Thyroid gland (tissue), 4 donors: ENCODE data around the gene IL6. TPM values are rescaled to one million over a fixed set of nuclear protein-coding genes. Genes with fewer than 3 reads are reported as not detected.
"Not testable (repeated sequence)": the region's sequence is repeated elsewhere in the genome, so short reads cannot be mapped to it uniquely, and the experiment has no call there.

Source experiments
- DNase-seq, 2 donors: peaks; one replicate each; pipeline ENCODE4 v3.0.0-alpha.2; 2019
- H3K27ac ChIP-seq, 3 donors: fragments of 200-600 bp; sonication (generic); 1 replicate in 2 of 3; 2 replicates in 1 of 3; pipeline ENCODE4 v1.5.1; 2016 to 2019; ENCODE audit warnings: mild to moderate bottlenecking in 1 of 3, moderate library complexity in 1 of 3
- H3K27me3 ChIP-seq: fragments of 200-600 bp; sonication (generic); one replicate; pipeline ENCODE4 v1.5.1; 2019
- H3K36me3 ChIP-seq, 2 donors: fragments of 200-600 bp; sonication (generic); one replicate each; pipeline ENCODE4 v1.5.1; 2016 to 2019
- H3K4me1 ChIP-seq, 2 donors: fragments of 200-600 bp; sonication (generic); one replicate each; pipeline ENCODE4 v1.5.1; 2017 to 2019
- H3K4me3 ChIP-seq, 3 donors: fragments of 200-600 bp; sonication (generic); replicated peaks in 1 of 3; 1 replicate in 2 of 3; 2 replicates in 1 of 3; pipeline ENCODE4 v1.5.1; 2016; ENCODE audit warnings: mild to moderate bottlenecking in 1 of 3
- H3K9me3 ChIP-seq: fragments of 200-600 bp; sonication (generic); one replicate; pipeline ENCODE4 v1.5.1; 2017
- CTCF ChIP-seq, 6 experiments: fragments of 200-600 bp in 3 of 6; fragments of 450-650 bp in 3 of 6; sonication (generic) in 3 of 6; IDR thresholded peaks; one replicate each; pipeline ENCODE4 v1.5.1; 2016 to 2019; ENCODE audit warnings: antibody characterized with exemption in 6 of 6, mild to moderate bottlenecking in 2 of 6, inconsistent platforms in 1 of 6, moderate library complexity in 1 of 6
- POLR2A ChIP-seq, 2 donors: fragments of 450-650 bp; IDR thresholded peaks; one replicate each; pipeline ENCODE4 v1.6.1; 2017; ENCODE audit warnings: antibody characterized with exemption in 2 of 2, mild to moderate bottlenecking in 2 of 2, moderate library complexity in 1 of 2
- WGBS, 2 donors: methylation state at CpG; one replicate each; pipeline ENCODE4 v1.1.5; 2017; 5-methylcytosine and 5-hydroxymethylcytosine counted together
- intact Hi-C: fragments of 100-400 bp; cut with DNase I; formaldehyde crosslinking; loops from one replicate; pipeline ENCODE4 v1.15.1; 2023
- total RNA-seq, 4 donors: library from RNA; depleted of rRNA; stranded (reverse); fragments of >200 nt; gene quantifications; one replicate each; pipeline ENCODE4 v1.2.3, GENCODE V29; 2016

The IL6 gene
- total RNA-seq, 4 donors from 2014 or later: 0.78 to 10.9 (median 3.7) TPM

GRCh38 chr7:22681852-22682657 is 44.9 kb upstream of the IL6 start:
- Histone ChIP-seq H3K9me3 (no peaks in the 10 kb centered on the region), H3K27ac (no peak overlapping the region), H3K36me3 (no peaks in the 10 kb centered on the region), H3K4me1 (no peaks in the 10 kb centered on the region), H3K4me3 (no peak overlapping the region), H3K27me3 (no peaks in the 10 kb centered on the region)
- TF ChIP-seq CTCF (IDR thresholded peaks at IDR 0.05) (no peak), POLR2A (IDR thresholded peaks at IDR 0.05) (no peak)
- no peak for DNase-seq
- intact Hi-C loops: no loop called here
- 94 to 96% methylated on average over 4 of the region's 4 CpGs for WGBS, 2 donors

- TF ChIP-seq POLR2A (IDR thresholded peaks at IDR 0.05): no peak
- TF ChIP-seq CTCF (IDR thresholded peaks at IDR 0.05): no peak
- intact Hi-C loops: no loop called here
- Histone ChIP-seq H3K9me3 (no peaks in the 10 kb centered on the region), H3K27ac (no peak overlapping the region), H3K4me3 (no peak overlapping the region), H3K4me1 (peaks cover 0 to 5% of the 10 kb centered on the region in 2 donors), H3K36me3 (no peaks in the 10 kb centered on the region), H3K27me3 (no peaks in the 10 kb centered on the region)
- WGBS, 2 donors: 83 to 92% methylated on average over 2 of the region's 2 CpGs
- no peak for DNase-seq
Observed at GRCh38 chr7:22683379-22683778, 43.6 kb upstream of the IL6 start.

GRCh38 chr7:22686620-22687019 is 40.4 kb upstream of the IL6 start:
- H3K36me3 ChIP-seq: no peaks in the 10 kb centered on the region
- DNase-seq: no peak
- peaks cover 0 to 6% of the 10 kb centered on the region in 2 donors for H3K4me1 ChIP-seq
- H3K9me3 ChIP-seq: no peaks in the 10 kb centered on the region
- intact Hi-C loops: no loop called here
- no peak overlapping the region for H3K27ac ChIP-seq
- H3K27me3 ChIP-seq: no peaks in the 10 kb centered on the region
- no peak for TF ChIP-seq POLR2A (IDR thresholded peaks at IDR 0.05)
- no peak for TF ChIP-seq CTCF (IDR thresholded peaks at IDR 0.05)
- no peak overlapping the region for H3K4me3 ChIP-seq

DNA sequence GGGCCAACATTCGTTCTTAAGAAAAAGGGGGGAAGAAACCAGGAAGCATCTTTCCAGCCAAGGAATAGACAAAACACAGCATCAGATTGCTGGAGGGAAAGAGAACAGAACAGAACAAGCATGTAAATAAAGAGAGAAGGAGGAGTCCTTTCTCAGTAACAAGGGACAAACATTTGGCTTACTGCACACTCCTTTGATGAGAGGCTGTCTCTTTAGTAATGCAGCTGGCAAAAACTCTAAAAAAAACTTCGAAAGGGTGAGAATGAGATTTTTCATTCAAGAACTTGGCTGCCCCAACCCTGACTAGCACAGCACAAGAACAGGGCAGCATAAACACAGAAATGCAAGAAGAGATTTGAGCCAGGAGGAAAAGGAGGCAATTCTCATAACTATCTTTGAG is 38.9 kb upstream of the IL6 start:
- Histone ChIP-seq H3K27ac (no peak overlapping the region), H3K4me1 (peaks cover 0 to 6% of the 10 kb centered on the region in 2 donors), H3K9me3 (no peaks in the 10 kb centered on the region), H3K36me3 (no peaks in the 10 kb centered on the region), H3K4me3 (no peak overlapping the region), H3K27me3 (no peaks in the 10 kb centered on the region)
- intact Hi-C loops: no loop called here
- 27 to 29% methylated on average over 2 of the region's 2 CpGs for WGBS, 2 donors
- peak in 1 of 2 donors; percentile 18 for DNase-seq
- no peak for TF ChIP-seq CTCF (IDR thresholded peaks at IDR 0.05)
- no peak for TF ChIP-seq POLR2A (IDR thresholded peaks at IDR 0.05)

DNA sequence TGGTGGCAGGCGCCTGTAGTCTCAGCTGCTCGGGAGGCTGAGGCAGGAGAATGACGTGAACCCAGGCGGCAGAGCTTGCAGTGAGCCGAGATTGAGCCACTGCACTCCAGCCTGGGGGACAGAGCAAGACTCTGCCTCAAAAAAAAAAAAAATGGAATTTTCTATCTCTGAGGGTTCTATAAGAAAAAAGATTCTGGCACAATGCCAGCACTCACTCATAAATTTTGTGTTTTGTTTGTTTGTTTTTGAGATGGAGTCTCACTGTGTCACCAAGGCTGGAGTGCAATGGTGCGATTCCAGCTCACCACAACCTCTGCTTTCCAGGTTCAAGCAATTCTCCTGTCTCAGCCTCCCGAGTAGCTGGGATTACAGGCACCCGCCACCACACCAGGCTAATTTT is 38.1 kb upstream of the IL6 start:
- H3K27me3 ChIP-seq, DNase-seq, H3K9me3 ChIP-seq, H3K4me3 ChIP-seq, H3K36me3 ChIP-seq, H3K27ac ChIP-seq, H3K4me1 ChIP-seq, intact Hi-C loops: not testable (repeated sequence)
- WGBS, 2 donors: 95 to 96% methylated on average over 8 of the region's 8 CpGs
